GM18867 (cell line): ENCODE measurements around the gene RBMS3.
"Not testable (repeated sequence)": the region's sequence is repeated elsewhere in the genome, so short reads cannot be mapped to it uniquely, and the experiment has no call there.

Experiments used
- ATAC-seq: cut with Tn5 transposase; IDR thresholded peaks from one replicate; pipeline ENCODE4 v1.9.1; 2021; ENCODE audit warnings: mild to moderate bottlenecking, moderate library complexity; ENCODE audit not compliant: unreplicated experiment

Gene RBMS3

GRCh38 chr3:29337565-29337964 is 56.7 kb downstream of the RBMS3 start:
- no peak for ATAC-seq

GRCh38 chr3:29338377-29338776 is 57.5 kb downstream of the RBMS3 start:
- ATAC-seq: no peak

DNA sequence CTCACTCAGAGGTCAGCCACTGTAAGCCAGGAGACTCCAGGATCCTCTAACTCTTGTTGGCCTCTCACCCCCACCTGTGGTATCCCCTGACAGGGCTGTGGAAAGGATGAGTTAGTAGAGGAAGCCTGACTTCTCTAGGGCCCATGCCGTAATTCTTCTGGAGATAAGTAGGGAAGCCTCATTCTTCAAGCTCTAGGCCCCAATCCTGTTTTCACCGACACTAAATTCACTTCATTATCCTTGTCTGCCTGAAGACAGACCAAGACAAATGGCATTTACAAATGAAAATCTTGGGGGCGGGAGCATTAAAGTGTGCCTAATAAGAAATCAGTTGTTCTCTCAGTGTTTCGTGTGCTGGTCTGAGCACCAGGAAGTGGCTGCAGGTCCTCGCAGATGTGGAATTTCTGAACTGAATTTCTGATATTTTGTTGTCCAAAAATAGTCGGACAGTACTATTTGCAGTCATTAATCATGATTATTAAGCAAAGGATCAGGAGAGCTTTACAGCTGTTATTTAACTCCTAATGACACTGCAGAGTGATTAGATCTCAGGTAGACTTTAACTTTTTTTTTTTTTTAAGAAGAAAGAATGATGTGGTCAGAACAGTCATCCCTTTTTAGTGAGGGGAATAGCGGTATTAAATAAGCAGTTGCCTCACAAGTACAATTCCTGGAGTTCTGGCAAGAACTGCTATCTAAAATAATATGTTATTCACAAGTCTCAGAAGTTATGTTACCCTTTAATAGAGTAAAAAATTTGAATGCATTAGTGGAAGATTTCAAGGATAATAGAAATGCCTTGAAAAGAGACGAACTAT is 58.4 kb downstream of the RBMS3 start:
- ATAC-seq: no peak

- ATAC-seq: no peak
These were observed 63.3 kb downstream of the RBMS3 start for GRCh38 chr3:29344154-29344553.

- no peak for ATAC-seq
These were observed 64.1 kb downstream of the RBMS3 start for GRCh38 chr3:29344935-29345334.

GRCh38 chr3:29345516-29346300 is 64.8 kb downstream of the RBMS3 start:
- no peak for ATAC-seq

GRCh38 chr3:29346828-29347227 is 66.0 kb downstream of the RBMS3 start:
- no peak for ATAC-seq

- ATAC-seq: no peak
These were observed 66.5 kb downstream of the RBMS3 start for GRCh38 chr3:29347412-29347811.

GRCh38 chr3:29348316-29348715 is 67.4 kb downstream of the RBMS3 start:
- ATAC-seq: no peak

- ATAC-seq: no peak
These were observed 68.2 kb downstream of the RBMS3 start for GRCh38 chr3:29349049-29349448.

GRCh38 chr3:29353807-29354206 is 72.9 kb downstream of the RBMS3 start:
- ATAC-seq: peak; percentile 54

DNA sequence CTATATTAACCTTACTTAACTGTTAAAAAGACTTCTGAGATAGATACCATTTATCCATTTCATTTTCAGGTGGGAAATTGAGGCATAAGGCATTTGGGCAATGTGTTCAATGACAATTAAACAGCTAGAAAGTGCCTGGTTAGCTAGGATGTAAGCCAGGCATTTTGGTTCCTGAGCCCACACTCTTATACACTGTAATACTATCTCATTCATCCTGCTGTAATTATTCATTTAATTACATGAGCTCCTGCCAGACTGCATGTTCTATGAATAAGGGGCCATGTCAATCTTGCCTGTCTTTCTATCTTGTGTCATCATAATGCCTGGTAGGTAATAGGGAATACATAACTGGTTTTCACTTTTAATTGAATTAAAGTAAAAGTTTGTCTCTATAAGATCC is 74.0 kb downstream of the RBMS3 start:
- ATAC-seq: no peak

DNA sequence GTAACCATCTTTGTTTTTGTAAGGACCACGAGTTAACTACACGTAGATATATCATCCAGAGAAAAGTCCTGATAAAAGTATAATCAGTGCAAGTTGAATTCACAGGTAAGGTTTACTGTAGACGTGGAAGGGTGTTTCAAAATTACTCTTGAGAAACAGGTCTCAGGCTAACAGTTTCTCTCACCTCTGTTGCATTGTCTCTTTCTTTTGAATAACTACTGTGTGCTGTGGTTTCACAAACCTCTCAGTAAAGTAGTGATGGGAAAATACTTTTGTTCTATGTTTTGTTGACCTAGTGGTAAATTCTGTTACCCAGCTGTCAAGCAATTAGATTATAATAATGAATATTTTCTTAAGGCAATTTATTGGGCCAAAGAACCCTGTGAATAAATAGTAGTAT is 75.2 kb downstream of the RBMS3 start:
- no peak for ATAC-seq

DNA sequence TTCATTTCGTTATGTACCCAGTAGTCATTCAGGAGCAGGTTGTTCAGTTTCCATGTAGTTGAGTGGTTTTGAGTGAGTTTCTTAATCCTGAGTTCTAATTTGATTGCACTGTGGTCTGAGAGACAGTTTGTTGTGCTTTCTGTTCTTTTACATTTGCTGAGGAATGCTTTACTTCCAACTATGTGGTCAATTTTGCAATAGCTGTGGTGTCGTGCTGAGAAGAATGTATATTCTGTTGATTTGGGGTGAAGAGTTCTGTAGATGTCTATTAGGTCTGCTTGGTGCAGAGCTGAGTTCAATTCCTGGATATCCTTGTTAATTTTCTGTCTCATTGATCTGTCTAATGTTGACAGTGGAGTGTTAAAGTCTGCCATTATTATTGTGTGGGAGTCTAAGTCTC is 79.4 kb downstream of the RBMS3 start:
- not testable (repeated sequence) for ATAC-seq

DNA sequence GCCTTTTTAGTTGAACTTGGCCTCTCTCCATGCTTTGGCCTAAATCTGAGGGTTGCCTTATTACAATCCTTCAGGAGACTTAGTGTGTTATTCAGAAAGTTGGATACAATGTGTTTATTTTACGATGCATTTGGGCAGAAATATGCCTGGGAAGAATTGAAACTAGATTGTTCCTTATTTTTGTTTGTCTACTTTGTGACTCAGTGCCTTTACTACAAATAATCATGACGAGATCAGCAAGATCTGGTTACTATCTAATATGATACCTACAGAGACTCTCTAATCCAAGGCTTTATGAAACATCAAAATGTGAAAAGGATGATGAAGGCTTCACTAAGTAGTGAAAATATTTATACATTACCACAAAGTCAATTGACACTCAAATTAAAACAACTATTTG is 82.2 kb downstream of the RBMS3 start:
- no peak for ATAC-seq

DNA sequence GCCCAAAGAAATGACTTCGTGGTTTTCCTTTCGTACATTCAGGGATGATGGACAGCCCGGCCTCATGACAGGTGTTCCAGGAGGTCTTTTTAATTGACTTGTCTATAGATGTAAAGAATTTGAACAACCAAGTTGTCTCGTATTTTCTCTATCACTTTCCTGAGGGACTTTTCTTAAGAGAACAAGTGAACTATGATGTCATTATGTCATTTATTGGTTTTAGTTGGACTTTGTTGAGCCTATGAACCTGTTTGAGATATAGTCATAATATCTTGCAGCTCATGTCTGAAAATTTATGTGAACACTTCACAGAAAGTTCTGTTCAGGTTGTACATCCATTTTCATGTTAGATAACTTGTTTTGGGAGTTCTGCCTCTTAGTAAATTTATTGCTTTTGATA is 89.2 kb downstream of the RBMS3 start:
- no peak for ATAC-seq

GRCh38 chr3:29370476-29371420 is 89.9 kb downstream of the RBMS3 start:
- ATAC-seq: no peak

DNA sequence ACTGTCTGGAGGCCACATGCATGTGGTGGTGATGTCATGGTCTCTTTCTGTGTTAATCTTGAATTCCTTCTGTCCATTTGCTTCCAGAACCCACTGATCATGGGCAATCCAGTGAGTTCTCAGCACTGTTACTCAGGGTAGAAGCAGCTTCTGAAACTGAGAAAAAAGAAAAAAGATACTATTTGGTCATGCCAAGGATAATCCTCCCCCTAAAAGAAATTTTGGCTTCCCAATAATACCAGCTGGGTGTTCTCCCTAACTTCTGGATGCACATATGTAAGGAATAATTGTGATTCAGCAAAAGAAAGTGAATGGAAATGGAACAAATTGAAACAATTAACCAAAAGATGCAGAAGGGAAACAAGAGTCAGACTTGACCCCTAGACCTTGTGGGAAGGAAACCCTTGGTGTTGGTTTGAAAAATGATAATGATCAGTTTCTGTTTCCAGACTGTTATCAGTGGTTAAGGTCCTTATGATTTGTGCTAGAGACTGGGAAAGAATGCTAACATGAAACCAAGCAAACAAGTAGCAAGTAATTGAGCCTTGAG is 92.3 kb downstream of the RBMS3 start:
- ATAC-seq: no peak

- no peak for ATAC-seq
These were observed 93.4 kb downstream of the RBMS3 start for GRCh38 chr3:29374226-29374625.

GRCh38 chr3:29379097-29379496 is 98.2 kb downstream of the RBMS3 start:
- no peak for ATAC-seq

GRCh38 chr3:29381595-29381994 is 100.7 kb downstream of the RBMS3 start:
- ATAC-seq: no peak
